Esophagus muscularis mucosa (tissue), 4 donors: ENCODE measurements around the gene GORASP2. TPM values are rescaled to one million over a fixed set of nuclear protein-coding genes. Genes with fewer than 3 reads are reported as not detected.

Experiments
- DNase-seq: peaks from one replicate; pipeline ENCODE4 v3.0.0-alpha.2; 2017; ENCODE audit errors: extremely low spot score
- H3K27ac ChIP-seq, 4 donors: fragments of 200-600 bp; sonication (generic); replicated peaks in 1 of 4; 1 replicate in 3 of 4; 2 replicates in 1 of 4; pipeline ENCODE4 v1.5.1; 2016 to 2019; ENCODE audit warnings: mild to moderate bottlenecking in 1 of 4
- H3K27me3 ChIP-seq, 4 donors: fragments of 200-600 bp; sonication (generic); one replicate each; pipeline versions ENCODE4 v1.5.1 to v1.6.0; 2016 to 2019
- H3K36me3 ChIP-seq, 4 donors: fragments of 200-600 bp; sonication (generic); one replicate each; pipeline ENCODE4 v1.5.1; 2016 to 2019
- H3K4me1 ChIP-seq, 4 donors: fragments of 200-600 bp; sonication (generic); one replicate each; pipeline ENCODE4 v1.5.1; 2016 to 2019
- H3K4me3 ChIP-seq, 4 donors: fragments of 200-600 bp; sonication (generic); 1 replicate in 2 of 4; 2 replicates in 2 of 4; pipeline ENCODE4 v1.5.1; 2016 to 2019; ENCODE audit warnings: mild to moderate bottlenecking in 4 of 4, moderate library complexity in 1 of 4
- H3K9me3 ChIP-seq, 4 donors: fragments of 200-600 bp; sonication (generic); 1 replicate in 3 of 4; 2 replicates in 1 of 4; pipeline ENCODE4 v1.5.1; 2016 to 2019
- EP300 ChIP-seq: sonication (generic); formaldehyde crosslinking; IDR thresholded peaks from one replicate; pipeline ENCODE4 v1.6.1; 2017; ENCODE audit warnings: antibody characterized with exemption
- POLR2A ChIP-seq: fragments of 450-650 bp; IDR thresholded peaks from one replicate; pipeline ENCODE4 v1.6.1; 2017; ENCODE audit warnings: antibody characterized with exemption, moderate library complexity, mild to moderate bottlenecking, low read depth
- POLR2AphosphoS5 ChIP-seq, 2 donors: sonication (generic); formaldehyde crosslinking; IDR thresholded peaks; one replicate each; pipeline ENCODE4 v1.6.1; 2017; ENCODE audit warnings: antibody characterized with exemption in 2 of 2
- WGBS: methylation state at CpG from one replicate; pipeline ENCODE4 v1.1.5; 2018; 5-methylcytosine and 5-hydroxymethylcytosine counted together
- intact Hi-C: fragments of 100-400 bp; cut with DNase I; formaldehyde crosslinking; loops from one replicate; pipeline ENCODE4 v1.15.1; 2023
- total RNA-seq, 4 donors: library from RNA; depleted of rRNA; stranded (reverse); fragments of >200 nt; gene quantifications; one replicate each; pipeline versions ENCODE4 v1.1.0 to v1.2.1, GENCODE V29; 2016
- TF ChIP-seq, protein P1 (sequence below), 3 experiments: fragments of 200-600 bp in 2 of 3; fragments of 450-650 bp in 1 of 3; sonication (generic) in 2 of 3; IDR thresholded peaks; one replicate each; pipeline ENCODE4 v1.5.1; 2017 to 2019; ENCODE audit warnings: antibody characterized with exemption in 3 of 3, mild to moderate bottlenecking in 2 of 3, moderate library complexity in 1 of 3

Gene GORASP2
- total RNA-seq, 4 donors from 2014 or later: 32.6 to 54.0 (median 42.1) TPM

DNA sequence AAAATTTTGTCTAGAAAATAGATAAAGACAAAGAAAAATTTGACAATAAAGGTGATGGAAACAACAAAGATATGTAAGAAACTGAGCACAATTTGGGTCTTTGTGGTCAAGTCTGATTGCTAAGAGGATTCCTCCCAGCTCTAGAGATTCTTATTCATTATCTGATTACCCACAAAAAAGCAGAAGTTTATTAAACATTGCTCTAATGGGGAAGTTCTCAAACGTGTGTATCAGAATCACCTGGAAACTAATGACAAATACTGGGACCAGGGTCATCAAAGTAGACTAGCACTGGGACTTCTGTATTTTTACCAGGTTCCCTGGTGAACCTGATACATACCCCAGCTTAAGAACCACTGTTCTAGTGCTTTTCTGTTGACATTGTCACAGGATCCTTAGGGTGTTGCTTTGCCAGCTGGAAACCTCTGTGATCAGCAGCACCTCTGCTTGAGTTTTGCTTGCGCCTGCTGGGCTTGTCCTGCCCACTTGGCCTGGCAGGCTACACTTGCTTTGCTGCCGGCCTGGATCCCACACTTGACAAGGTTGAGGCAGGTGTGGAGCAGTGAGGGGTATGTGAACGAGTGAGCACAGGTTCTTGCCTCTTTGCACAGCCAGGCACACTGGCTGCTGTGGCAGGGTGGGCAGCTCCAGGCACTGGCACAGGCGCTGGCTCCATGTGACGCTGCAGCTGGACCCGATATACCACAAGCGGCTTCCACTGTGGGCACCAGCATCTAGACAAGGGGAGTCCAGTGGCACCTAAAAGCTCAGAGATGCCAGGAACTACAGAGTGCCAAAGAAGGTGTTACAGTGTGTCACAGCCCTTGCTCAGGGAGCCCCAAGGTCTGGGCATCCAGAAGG is 6.2 kb upstream of the GORASP2 start:
- peaks cover 0 to under 1% (median 0%) of the 10 kb centered on the region in 4 donors for H3K4me1 ChIP-seq
- no peaks in the 10 kb centered on the region for H3K36me3 ChIP-seq
- H3K27ac ChIP-seq: no peak overlapping the region
- no peaks in the 10 kb centered on the region for H3K27me3 ChIP-seq
- TF ChIP-seq POLR2AphosphoS5 (IDR thresholded peaks at IDR 0.05): no peak
- TF ChIP-seq POLR2A: no peak
- no peak for TF ChIP-seq EP300
- TF ChIP-seq, protein P1, sequence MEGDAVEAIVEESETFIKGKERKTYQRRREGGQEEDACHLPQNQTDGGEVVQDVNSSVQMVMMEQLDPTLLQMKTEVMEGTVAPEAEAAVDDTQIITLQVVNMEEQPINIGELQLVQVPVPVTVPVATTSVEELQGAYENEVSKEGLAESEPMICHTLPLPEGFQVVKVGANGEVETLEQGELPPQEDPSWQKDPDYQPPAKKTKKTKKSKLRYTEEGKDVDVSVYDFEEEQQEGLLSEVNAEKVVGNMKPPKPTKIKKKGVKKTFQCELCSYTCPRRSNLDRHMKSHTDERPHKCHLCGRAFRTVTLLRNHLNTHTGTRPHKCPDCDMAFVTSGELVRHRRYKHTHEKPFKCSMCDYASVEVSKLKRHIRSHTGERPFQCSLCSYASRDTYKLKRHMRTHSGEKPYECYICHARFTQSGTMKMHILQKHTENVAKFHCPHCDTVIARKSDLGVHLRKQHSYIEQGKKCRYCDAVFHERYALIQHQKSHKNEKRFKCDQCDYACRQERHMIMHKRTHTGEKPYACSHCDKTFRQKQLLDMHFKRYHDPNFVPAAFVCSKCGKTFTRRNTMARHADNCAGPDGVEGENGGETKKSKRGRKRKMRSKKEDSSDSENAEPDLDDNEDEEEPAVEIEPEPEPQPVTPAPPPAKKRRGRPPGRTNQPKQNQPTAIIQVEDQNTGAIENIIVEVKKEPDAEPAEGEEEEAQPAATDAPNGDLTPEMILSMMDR (IDR thresholded peaks at IDR 0.05): no peak
- no peak overlapping the region for H3K4me3 ChIP-seq
- H3K9me3 ChIP-seq: peaks cover 0 to 2% (median 0%) of the 10 kb centered on the region in 4 donors
- 84% methylated on average over 7 of the region's 8 CpGs for WGBS
- intact Hi-C loops: no loop called here
- no peak for DNase-seq

DNA sequence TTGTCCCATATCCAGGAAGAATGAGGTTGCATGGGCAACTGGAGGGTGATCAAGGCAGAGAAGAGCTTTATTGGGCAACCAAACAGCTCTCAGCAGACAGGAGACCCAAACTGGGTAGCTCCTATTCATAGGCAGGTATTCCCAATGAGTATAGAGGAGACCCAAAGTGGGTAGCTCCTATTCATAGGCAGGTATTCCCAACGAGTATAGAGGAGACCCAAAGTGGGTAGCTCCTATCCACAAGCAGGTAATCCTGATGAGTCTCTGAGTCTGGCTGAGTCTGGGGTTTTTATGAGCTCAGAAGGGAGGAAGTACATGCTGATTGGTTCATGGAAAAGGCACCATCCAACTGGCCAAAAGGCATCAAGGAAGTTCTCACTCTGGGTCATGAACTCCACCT is 5.3 kb upstream of the GORASP2 start:
- no peak overlapping the region for H3K27ac ChIP-seq
- no peaks in the 10 kb centered on the region for H3K36me3 ChIP-seq
- intact Hi-C loops: no loop called here
- H3K27me3 ChIP-seq: no peaks in the 10 kb centered on the region
- peaks cover 4 to 8% (median 8%) of the 10 kb centered on the region in 4 donors for H3K4me1 ChIP-seq
- 83% methylated on average over 1 of the region's 1 CpG for WGBS
- H3K9me3 ChIP-seq: no peaks in the 10 kb centered on the region
- no peak for DNase-seq
- TF ChIP-seq EP300 (no peak), POLR2A (no peak), POLR2AphosphoS5 (IDR thresholded peaks at IDR 0.05) (no peak)
- TF ChIP-seq, protein P1 (IDR thresholded peaks at IDR 0.05): no peak
- no peak overlapping the region for H3K4me3 ChIP-seq

DNA sequence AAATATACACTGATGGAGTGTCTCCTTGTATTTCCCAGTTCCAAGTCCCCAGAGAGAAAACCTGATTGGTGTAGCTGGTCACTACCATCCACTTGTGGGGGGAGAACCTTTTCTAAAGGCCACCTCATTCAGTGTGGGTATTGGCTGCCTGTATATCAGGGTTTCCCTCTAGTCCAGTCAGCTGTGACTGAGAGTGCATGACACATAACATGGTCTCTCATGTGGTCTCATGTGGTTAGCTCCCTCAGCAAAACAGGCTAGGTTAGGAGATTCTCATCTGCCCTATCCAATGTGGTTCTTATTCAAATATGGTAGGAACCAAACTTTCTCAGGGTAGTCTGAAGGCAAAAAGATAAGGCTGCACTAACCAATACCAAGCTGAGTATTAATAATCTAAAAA is 4.1 kb upstream of the GORASP2 start:
- Histone ChIP-seq H3K27ac (no peak overlapping the region), H3K4me3 (no peak overlapping the region), H3K4me1 (peaks cover 4 to 9% (median 8%) of the 10 kb centered on the region in 4 donors), H3K36me3 (no peaks in the 10 kb centered on the region), H3K27me3 (no peaks in the 10 kb centered on the region), H3K9me3 (no peaks in the 10 kb centered on the region)
- TF ChIP-seq POLR2AphosphoS5 (IDR thresholded peaks at IDR 0.05) (no peak), EP300 (no peak), POLR2A (no peak)
- TF ChIP-seq, protein P1 (IDR thresholded peaks at IDR 0.05): no peak
- intact Hi-C loops: no loop called here
- no peak for DNase-seq

DNA sequence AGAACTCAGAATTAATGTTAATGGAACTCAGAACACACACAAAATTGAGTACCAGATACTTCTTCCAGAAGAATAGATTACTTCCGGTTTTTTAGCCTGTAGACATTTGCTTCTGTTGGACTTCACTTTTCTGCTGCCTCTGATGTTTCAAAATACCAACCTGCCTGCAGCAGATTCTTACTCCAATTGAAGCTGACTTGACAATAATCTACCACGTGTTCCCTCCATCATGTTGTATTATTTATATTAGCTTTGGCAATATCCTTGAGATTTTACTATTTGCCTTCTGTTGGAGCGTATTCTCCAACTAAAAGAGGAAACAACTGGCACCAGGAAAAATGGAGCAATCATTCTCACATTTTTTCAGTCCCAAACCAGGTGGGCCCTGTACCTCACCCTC is 3.1 kb upstream of the GORASP2 start:
- no peak overlapping the region for H3K4me3 ChIP-seq
- no peak for DNase-seq
- intact Hi-C loops: no loop called here
- no peaks in the 10 kb centered on the region for H3K36me3 ChIP-seq
- H3K27ac ChIP-seq: no peak overlapping the region
- peaks cover 11 to 19% (median 18%) of the 10 kb centered on the region in 4 donors for H3K4me1 ChIP-seq
- TF ChIP-seq, protein P1 (IDR thresholded peaks at IDR 0.05): no peak
- TF ChIP-seq POLR2AphosphoS5 (IDR thresholded peaks at IDR 0.05) (no peak), EP300 (no peak), POLR2A (no peak)
- H3K27me3 ChIP-seq: no peaks in the 10 kb centered on the region
- 75% methylated on average over 3 of the region's 3 CpGs for WGBS
- H3K9me3 ChIP-seq: no peaks in the 10 kb centered on the region
